Esophagus mucosa (tissue), 1 donor: ENCODE results near the gene ABCD1. TPM values are rescaled to one million over a fixed set of nuclear protein-coding genes. Genes with fewer than 3 reads are reported as not detected.
A peak's percentile ranks its signal among the peaks of the same experiment; 100 is the strongest.
"Not testable (repeated sequence)": the region's sequence is repeated elsewhere in the genome, so short reads cannot be mapped to it uniquely, and the experiment has no call there.

Experiments used
- ATAC-seq: fragments of 200-7000 bp; cut with Tn5 transposase; one replicate; pipeline ENCODE4 v1.9.1; 2020
- total RNA-seq: library from RNA; stranded (reverse); gene quantifications from one replicate; pipeline ENCODE4 v1.2.4, GENCODE V29; 2023
- donor health status: DM: yes; HTN: yes; CAD: no.

Gene ABCD1
- total RNA-seq, 1 donor from 2014 or later = 2.5 TPM

DNA sequence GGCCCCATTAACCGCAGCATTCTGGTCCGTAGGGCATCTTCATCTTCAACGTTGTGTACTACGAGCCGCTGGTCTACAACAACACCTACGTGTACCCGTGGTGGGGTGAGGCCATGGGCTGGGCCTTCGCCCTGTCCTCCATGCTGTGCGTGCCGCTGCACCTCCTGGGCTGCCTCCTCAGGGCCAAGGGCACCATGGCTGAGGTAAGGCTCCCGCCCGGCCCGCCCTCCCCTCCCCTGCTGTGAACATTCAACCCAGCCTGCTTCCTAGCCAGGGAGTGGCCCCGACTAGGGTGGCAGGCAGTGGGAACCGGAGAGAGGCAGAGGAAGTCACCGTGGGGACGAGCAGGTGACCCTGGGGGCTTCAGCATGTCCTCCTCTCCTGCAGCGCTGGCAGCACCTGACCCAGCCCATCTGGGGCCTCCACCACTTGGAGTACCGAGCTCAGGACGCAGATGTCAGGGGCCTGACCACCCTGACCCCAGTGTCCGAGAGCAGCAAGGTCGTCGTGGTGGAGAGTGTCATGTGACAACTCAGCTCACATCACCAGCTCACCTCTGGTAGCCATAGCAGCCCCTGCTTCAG, 29.9 kb upstream of the ABCD1 start:
- peak; percentile 1 for ATAC-seq

DNA sequence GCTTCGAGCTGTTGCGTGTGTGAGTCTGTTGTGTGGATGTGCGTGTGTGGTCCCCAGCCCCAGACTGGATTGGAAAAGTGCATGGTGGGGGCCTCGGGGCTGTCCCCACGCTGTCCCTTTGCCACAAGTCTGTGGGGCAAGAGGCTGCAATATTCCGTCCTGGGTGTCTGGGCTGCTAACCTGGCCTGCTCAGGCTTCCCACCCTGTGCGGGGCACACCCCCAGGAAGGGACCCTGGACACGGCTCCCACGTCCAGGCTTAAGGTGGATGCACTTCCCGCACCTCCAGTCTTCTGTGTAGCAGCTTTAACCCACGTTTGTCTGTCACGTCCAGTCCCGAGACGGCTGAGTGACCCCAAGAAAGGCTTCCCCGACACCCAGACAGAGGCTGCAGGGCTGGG, 28.6 kb upstream of the ABCD1 start:
- no peak for ATAC-seq

DNA sequence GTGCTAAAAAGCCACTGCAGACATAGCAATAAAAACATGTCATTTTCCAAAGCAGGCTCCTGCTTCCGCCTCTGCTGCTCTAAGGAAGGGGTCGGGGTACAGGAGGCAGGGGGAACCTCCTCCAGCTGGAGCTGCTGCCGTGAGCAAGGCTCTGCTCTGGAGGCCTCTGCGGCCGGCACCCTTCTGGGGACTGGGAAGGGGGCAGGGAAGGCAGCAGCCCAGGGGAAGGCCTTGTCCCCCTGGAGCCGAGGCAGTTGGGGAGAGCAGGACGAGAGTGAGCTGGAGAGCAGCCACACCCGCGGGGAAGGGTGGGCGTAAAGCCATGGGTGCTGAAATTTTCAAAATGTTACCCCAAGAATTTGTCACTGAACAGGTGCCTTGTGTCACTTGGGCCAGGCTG, 28.1 kb upstream of the ABCD1 start:
- not testable (repeated sequence) for ATAC-seq

DNA sequence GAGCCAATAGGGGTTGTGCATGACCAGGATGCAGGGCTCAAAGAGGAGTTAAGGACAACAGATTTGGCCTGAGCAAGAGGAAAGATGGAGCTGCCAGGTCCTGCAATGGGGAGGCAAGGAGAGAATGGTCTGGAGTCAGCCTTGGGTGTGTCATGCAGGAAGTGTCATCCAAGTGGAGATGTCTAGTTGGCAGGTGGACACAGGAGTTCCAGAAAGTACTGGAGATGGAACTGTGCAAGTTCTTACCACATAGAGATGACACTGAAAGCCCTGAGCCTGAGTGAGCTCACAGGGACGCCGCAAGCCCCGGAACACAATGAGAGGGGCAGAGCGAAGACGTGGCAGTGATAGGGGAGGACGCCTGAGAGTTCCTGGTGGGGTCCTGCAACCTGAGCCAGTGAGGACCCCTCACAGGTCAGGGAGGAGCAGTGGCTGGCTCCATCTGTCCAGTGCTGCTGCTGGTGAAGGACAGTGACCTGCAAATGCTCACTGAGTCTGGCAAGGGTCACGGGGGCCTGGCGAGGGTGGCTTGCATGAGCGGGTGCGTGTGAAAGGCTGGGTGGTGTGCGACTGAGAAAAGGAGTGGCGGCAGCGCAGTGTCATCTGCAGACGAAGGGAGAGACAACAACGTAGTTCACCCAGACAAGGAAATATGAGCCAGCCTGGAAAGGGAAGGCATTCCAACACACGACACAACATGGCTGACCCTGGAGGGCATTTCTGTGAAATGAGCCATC, 27.5 kb upstream of the ABCD1 start:
- ATAC-seq = peak; percentile 10

DNA sequence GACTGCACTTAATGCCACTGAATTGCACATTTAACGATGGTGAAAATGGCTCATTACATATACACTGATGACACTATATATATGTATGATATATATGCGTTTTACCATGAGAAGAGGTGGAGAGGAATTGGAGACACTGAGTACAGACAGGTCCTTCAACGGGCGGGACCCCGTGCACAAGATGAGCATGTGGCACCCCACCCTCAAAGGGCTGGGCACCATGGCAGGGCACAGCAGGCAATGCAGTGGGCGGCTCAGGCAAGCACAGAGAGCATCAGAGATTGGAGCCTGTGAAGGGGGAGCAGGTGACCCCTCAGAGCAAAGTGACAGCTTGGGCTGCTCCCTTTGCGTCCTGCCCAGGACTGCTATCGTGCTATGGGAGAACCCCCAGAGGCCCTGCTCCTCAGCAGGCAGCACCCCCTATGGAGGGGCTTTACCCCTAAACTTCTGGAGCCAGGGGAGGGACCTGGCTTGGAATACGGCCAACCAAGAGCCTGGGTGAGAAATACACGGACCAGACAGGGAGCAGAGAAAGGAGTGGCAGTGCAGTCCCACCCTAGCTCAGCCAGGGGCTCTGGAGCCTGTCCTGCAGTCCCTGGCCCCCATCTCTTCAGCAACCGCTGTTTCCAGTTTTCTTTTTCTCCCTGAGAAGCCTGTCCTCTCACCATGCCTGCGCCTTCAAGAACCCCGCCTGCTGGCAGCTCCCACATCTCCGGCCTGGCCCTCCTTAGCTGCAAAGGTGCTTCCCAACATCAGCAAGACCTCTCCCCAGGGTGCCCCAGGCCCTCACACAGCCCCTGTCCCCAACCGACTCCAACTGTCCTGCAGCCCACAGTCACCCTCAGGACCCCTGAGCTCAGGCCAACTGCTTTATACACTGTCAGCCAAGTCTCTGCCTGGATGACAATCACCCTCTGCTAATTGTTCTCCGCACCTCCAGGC, 26.5 kb upstream of the ABCD1 start:
- no peak for ATAC-seq

DNA sequence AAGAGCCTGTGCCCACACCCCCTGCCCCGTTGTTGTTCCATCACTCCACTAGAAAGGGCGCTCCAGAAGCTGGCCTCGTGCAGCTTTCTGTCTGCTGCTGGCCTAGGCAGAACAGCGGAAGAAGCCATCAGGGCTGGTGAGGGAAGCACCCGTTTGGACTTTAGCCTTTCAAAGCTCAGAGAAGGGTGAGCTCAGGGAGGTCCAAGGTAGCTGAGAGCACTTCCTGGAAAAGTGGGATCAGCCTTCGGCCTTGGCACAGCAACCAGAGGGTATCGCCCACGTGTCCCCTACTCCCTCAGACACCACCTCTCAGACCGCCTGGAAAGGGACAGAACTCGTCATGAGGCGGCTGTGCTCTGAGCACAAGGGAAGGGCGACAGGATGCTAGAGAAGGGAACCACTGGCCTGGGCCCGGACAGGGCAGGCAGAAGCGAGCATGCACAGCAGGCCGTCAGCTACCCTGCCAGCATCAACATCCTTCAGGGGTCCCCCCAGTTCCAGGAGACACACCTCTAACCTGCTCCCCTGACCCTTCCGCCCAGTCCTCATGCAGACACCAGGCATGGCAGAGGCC, 25.4 kb upstream of the ABCD1 start:
- not testable (repeated sequence) for ATAC-seq

DNA sequence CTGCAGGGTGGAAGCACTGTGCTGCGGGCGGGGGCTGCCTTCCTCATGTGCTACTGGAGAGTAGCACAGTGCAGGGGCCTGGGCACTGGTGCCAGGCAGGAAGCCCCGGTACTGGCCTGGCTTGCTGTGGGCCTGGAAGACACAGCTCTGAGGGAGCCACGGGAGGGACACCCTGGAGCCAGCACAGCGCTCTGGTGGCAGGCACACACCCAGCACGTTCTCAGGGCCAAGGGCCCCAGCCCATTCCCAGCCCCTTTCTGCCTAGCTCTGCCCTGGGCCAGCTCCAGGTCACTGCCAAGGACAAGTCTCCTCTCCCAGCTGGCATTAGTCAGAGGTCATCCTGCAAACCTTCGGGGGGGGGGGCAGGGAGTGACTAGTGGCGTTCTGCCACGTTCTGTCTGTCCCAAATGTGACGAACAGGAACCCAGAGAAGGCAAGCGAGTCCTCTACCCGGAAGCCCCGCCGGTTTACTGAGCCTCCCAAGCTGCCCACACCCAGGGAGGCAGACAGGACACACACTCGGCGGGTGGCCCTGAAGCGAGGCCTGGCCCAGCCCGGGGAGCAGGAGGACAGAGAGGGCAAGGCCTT, 24.8 kb upstream of the ABCD1 start:
- peak; percentile 53 for ATAC-seq

DNA sequence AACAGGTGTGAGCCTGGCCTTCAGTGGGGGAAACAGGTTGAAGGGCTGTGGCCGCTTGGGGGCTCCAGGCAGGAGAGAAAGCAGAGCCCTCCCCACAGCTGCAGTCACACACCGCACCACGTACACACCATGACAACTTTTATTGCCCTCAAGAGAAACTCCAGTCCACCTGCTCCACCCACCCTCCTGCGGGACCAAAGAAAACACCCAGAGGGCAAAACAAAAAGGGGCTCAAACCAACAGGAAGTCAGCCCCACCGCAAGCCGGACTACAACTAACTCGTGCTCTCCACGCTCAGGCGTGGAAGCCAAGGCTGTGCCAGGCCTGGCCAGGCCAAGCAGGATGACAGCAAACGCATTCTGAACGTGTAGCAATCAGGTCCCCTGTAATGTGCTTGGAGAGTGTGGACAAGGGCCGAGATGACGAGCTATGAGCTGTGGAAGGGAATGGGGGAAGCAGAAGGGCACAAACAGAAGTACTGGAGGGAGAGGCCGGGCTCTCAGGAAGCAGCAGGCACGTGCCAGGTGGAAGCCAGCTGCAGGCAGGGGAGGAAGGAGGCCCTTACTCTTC, 24.2 kb upstream of the ABCD1 start:
- ATAC-seq = no peak

DNA sequence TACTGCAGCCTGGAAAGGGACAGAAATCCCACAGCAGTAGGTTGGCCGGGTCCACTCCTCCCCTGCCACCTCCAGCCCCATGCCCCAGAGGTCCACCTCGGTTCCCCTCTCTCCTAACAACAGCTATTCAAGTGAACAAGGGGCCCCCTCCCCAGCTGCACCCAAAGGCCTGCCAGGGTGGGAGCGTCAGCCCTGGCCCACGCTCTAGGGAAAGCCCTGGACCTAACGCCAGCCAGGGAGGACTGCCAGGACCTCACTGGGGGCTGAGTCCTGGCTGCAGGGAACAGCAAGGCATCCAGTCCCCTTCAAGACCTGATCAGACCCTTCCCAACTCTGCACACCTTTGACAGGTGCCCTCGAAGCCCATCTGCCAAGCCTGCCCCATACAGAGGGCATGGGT, 23.7 kb upstream of the ABCD1 start:
- ATAC-seq = no peak

DNA sequence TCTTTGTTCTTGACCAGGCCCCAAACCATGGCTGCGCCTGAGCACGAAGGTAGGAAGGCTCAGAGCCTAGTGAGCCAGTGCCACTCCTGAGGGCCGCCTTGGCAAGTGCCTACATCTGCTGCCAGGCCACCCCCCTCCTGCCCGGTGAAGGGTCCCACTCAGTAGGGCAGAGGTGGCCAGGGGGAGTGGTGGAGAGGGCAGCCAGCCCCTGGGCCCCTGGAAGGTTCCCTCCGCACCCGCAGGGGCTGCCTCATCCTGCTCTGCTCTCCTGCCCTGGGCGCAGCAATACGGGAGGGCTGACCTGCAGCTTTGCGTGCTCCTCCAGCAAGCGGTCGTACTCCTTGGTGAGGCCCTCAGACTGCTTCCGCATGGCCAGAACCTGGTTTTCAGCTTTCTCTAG, 22.9 kb upstream of the ABCD1 start:
- no peak for ATAC-seq

DNA sequence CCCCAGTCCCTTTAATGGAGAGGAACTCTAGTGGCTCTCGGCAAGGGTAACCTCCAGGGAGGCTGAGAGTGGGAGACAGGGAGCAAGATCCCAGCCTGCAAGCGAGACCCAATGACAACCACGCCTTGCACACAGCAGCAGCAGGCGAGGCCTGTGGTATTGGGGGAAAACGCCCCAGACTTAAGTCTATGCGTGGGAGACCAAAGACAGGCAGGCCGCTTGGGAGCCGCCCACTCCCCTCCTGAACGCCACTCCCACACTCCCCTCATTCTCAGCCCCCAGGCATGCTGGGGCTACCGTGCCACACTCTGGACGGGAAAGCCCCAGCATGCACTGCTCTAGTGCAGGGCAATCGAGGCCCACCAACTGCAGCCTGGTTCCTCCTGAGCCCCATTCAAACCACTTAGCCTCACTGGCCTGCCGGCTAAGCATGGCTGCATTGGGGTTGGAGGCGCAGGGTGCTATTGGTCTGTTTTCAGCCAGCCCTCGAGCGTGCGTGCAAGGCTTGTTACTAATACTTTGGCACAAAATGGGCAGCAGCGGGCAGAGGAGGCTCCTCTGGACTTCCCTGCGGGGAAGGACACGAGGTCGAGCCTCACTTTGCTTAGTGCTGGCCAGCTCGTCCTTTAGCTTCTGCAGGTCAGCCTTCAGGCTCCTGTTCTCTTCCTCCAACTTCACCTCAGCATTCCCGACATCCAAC, 22.2 kb upstream of the ABCD1 start:
- ATAC-seq = no peak

DNA sequence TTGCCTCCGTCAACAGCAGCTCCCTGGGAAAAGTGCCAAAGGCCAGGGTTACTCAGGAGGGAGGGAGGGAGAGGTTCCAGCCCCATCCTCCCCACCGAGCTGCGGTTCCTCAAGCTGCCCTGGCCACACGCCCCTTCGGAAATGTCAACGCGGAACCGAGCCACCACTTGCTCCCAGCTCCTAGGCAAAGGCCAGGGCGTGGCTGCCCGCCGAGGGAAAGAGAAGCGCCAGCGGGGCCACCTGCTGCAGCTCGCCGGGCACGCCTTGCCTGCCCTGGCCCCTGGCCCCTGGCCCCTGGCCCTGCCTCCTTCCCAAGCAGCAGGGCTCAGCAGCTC, 21.7 kb upstream of the ABCD1 start:
- ATAC-seq = peak; percentile 43

DNA sequence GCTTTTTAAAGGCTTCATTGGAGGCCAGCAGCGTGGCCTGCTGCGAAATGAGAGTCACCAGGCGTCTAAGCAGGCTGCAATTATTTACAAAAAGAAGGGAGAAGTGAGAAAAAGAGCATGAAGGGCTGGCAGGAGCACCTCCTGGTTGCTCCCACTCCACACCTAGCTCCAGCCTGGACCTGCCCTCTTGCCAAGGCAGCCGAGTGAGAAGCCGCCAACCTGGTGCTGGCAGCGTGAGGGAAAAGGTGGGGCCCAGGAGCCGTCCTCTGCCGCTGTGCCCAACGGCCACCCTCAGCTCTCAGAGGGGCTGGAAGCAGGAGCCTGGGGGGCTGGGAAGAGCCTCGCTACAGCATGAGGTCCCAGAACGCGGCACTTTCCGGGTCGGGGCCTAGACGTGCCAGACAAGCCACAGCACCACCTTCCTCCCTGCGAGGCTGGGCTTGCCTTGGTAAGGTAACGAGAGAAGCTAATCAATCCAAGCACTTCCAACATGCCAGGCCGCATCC, 20.6 kb upstream of the ABCD1 start:
- peak; percentile 26 for ATAC-seq

DNA sequence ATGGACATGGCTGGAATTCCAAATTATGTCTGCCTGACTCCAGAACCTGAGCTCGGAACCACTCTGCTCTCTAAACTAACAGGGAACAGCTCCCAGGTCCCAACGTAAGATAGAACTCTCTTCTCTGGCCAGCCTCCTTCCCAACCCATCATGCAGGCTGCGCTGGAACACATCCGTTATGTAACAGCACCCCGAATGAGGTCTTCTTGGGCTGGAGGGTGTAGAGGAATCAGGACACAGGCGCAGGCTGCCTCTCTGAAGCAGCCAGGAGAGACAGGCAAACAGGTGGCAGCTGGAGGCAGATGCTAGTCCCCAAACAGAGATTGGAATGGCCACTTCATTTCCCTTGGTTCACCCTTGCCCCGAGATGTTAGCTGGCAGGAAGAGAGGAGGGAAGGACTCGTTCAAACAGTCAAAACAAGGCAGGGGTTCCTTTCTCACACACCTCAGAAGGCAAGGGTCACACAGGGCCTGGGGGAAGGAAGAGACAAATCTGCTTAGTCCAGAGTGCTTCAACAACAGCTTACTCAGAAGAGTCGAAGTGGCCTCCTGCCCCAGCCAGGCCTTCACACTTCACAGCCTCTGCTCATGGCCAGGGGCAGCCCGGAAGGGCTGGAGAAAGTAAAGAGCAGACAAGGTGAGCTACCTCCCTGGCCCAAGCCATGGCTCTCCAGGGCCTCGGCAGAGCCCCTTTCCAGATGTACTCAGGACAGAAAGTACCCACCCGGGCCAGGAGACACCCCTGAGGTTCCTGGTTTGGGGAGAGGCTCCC, 19.8 kb upstream of the ABCD1 start:
- not testable (repeated sequence) for ATAC-seq

DNA sequence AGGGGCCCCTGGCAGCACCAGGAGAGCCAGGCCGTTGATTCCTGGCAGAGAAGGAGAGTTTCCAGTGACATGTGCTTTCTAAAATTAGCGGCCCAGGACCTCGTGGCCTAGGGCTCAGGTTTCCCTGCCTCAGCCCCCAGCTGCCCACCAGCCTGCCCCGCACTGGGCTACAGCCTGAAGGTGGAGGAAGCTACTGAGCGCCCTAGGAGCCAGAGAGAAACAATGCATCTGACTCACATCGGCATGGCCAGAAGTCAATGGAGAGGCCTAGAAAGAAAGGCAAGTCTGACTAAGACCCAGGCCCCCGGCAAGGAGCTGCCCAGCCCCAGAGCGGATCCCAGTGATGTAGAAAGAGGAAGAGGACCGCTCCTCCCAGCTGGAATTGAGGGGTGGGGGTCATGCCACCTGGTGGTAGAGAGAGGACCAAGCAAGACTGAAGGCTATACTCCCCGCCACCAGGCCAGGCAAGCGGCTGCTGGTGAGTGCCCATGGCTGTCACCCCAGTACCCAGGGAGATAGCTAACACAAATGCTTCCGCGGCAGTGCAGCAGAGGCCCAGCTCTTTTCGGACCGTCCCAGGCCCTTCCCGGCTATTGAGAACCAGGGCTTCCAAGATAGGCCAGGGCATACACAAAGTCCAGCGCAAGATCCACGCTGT, 19.1 kb upstream of the ABCD1 start:
- peak; percentile 3 for ATAC-seq

DNA sequence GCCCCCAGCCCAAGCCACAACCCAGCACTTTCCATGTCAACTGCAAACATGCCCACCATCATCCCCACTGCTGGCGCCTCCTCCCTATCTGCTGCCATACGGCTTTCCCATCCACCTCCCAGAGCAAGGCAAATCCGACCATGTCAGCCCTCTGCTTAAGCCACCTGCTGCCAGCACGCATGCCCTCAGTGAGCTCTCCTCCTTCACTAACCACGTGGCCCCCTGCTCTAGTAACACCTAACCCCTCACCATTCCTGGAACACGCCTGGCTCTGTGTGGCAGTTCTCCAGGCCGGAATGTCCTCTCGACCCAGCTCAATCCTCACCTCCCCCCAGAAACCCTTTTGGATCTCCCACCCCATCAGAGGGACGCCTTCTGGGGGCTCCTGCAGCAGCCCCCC, 17.9 kb upstream of the ABCD1 start:
- ATAC-seq = no peak

DNA sequence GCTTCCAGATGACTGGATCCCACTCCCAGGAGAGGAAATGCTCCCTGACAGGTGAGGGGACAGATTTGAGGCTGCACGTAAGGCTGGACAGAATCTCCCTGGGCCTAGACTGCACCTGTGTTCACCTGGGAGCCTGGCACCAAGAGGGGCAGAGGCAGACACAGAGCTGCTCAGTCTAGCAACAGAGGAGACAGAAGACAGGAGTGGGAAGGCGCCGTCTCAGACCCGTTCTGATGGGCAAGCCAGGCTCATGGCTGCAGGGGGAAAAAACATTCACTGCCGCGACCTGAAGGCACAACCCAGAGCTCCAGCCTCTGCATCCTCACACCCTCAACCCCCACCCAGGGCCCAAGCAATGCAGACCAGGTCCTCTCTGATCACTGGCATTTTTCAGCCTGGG, 17.2 kb upstream of the ABCD1 start:
- ATAC-seq = no peak

DNA sequence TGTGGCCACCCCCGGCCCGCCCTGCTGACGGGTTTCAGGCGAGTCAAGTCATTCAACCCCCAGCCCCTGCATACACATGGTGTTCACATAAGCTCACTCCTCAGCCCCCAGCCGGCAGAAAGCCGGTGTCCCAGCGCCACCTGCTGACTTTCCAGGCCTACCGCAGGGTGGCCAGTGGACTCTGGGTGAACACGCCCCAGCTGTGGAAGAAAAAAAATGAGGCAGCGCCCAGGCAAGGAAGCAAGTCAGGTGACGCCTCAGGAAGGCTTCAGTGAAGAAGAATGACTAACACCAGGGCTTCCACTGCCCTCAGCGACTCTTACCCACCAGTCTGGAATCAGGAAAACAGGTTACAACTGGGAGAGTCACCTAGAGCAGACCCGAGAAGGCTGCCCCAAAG, 16.2 kb upstream of the ABCD1 start:
- ATAC-seq = peak; percentile 84

DNA sequence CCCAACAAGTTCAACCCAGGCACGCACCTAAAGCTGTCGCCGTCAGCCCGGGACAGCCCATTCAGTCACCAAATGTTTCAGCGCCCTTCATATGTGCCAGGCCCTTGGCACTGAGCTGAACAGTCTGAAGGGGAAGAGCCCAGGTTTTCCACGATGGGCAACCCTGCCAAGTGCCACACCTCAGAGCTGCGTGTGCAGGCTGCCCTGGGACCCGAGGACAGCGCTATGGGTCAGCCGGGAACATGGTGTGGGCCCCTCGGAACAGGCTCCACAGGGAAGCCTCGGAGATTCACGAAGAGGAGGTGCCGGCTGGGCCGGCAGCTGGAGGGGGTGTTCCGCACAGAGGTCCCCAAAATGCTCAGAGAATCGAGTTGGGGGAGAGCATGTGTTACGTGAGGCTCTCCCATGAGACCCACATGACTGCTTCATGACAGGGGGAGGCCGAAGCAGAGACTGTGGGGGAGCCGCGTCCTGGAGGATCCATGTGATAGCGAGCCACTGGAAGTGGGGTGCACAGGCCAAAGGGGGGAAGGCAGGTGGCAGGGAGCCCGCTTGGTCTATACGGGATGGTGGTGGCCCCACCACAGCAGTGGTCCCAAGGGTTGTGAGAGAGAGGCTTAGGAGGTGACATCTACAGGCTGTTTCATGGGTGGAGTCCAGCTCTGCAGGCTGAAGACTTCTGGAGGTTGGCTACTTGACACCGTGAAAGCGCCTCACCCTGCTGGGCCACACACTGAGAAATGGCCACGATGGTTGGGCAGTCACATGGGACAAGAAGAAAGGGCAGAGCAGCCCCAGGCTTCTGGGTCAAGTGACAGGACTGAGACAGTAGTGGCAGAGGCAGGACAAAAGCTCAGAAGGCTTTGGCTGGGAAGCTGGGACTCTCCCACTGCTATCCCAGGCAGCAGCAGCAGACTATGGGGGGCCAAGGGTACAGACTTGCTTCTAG, 14.7 kb upstream of the ABCD1 start:
- ATAC-seq = no peak
